Trophoblast cell (in vitro differentiated cells and primary cell): ENCODE measurements around the gene CHD6.

Experiments
- DNase-seq, 2 donors: peaks; one replicate each; pipeline ENCODE4 v3.0.0-alpha.2; 2016
- H2AFZ ChIP-seq: 2 replicates; pipeline ENCODE4 v1.6.1; 2013; ENCODE audit warnings: low read length, moderate library complexity, mild to moderate bottlenecking; ENCODE audit not compliant: insufficient read depth, poor library complexity
- H2AK5ac ChIP-seq: 2 replicates; pipeline ENCODE4 v1.6.1; 2013; ENCODE audit warnings: mild to moderate bottlenecking, low read length
- H2BK120ac ChIP-seq: 2 replicates; pipeline ENCODE4 v1.6.1; 2013; ENCODE audit warnings: low read length, mild to moderate bottlenecking, moderate library complexity; ENCODE audit not compliant: insufficient read depth, poor library complexity
- H2BK12ac ChIP-seq: 2 replicates; pipeline ENCODE4 v1.6.1; 2013; ENCODE audit warnings: mild to moderate bottlenecking, low read length, moderate library complexity
- H2BK5ac ChIP-seq: 2 replicates; pipeline ENCODE4 v1.6.1; 2013; ENCODE audit warnings: low read length, low read depth, moderate library complexity, mild to moderate bottlenecking; ENCODE audit not compliant: poor library complexity
- H3K14ac ChIP-seq: 2 replicates; pipeline ENCODE4 v1.6.1; 2013; ENCODE audit warnings: mild to moderate bottlenecking, low read length
- H3K18ac ChIP-seq: 2 replicates; pipeline ENCODE4 v1.6.1; 2013; ENCODE audit warnings: mild to moderate bottlenecking, low read length
- H3K23ac ChIP-seq: 2 replicates; pipeline ENCODE4 v1.6.1; 2013; ENCODE audit warnings: low read length
- H3K27ac ChIP-seq: 2 replicates; pipeline ENCODE4 v1.5.1; 2013; ENCODE audit warnings: low read depth, mild to moderate bottlenecking, inconsistent platforms, low read length, moderate library complexity
- H3K27me3 ChIP-seq: 2 replicates; pipeline ENCODE4 v1.6.1; 2013; ENCODE audit warnings: inconsistent platforms, mild to moderate bottlenecking, low read length, moderate library complexity; ENCODE audit not compliant: insufficient read depth
- H3K36me3 ChIP-seq, 2 experiments: 1 replicate in 1 of 2; 2 replicates in 1 of 2; pipeline ENCODE4 v1.6.1; 2013; ENCODE audit warnings: low read length in 2 of 2, mild to moderate bottlenecking in 2 of 2, moderate library complexity in 1 of 2; ENCODE audit not compliant: insufficient read depth in 2 of 2, control insufficient read depth in 1 of 2
- H3K4ac ChIP-seq: 2 replicates; pipeline ENCODE4 v1.6.1; 2013; ENCODE audit warnings: low read depth, mild to moderate bottlenecking, low read length, moderate library complexity
- H3K4me1 ChIP-seq, 2 experiments: 1 replicate in 1 of 2; 2 replicates in 1 of 2; pipeline ENCODE4 v1.6.1; 2013; ENCODE audit warnings: low read length in 2 of 2, mild to moderate bottlenecking in 2 of 2, moderate library complexity in 1 of 2; ENCODE audit not compliant: insufficient read depth in 2 of 2, control insufficient read depth in 1 of 2
- H3K4me2 ChIP-seq: 2 replicates; pipeline ENCODE4 v1.6.1; 2013; ENCODE audit warnings: inconsistent platforms, mild to moderate bottlenecking, low read length, moderate library complexity
- H3K4me3 ChIP-seq: 2 replicates; pipeline ENCODE4 v1.5.1; 2013; ENCODE audit warnings: mild to moderate bottlenecking, low read depth, low read length, inconsistent platforms
- H3K79me1 ChIP-seq: one replicate; pipeline ENCODE4 v1.6.1; 2013; ENCODE audit warnings: low read length
- H3K79me2 ChIP-seq: 2 replicates; pipeline ENCODE4 v1.6.1; 2013; ENCODE audit warnings: low read length, mild to moderate bottlenecking; ENCODE audit not compliant: control insufficient read depth, insufficient read depth, poor library complexity
- H3K9ac ChIP-seq: 2 replicates; pipeline ENCODE4 v1.6.1; 2013; ENCODE audit warnings: mild to moderate bottlenecking, low read length
- H3K9me3 ChIP-seq: 2 replicates; pipeline ENCODE4 v1.6.1; 2013; ENCODE audit warnings: low read depth, mild to moderate bottlenecking, control low read depth, inconsistent platforms, low read length; ENCODE audit not compliant: insufficient read depth
- H4K12ac ChIP-seq: 2 replicates; pipeline ENCODE4 v1.6.1; 2013; ENCODE audit warnings: low read depth, mild to moderate bottlenecking, low read length, moderate library complexity
- H4K8ac ChIP-seq: 2 replicates; pipeline ENCODE4 v1.6.1; 2013; ENCODE audit warnings: low read depth, mild to moderate bottlenecking, low read length, moderate library complexity
- H4K91ac ChIP-seq: one replicate; pipeline ENCODE4 v1.6.1; 2013; ENCODE audit warnings: low read depth, mild to moderate bottlenecking, low read length, moderate library complexity
- WGBS: extraction: QIAGEN DNeasy Blood & Tissue Kit; methylation state at CpG from one replicate; pipeline ENCODE4 v1.1.7; 2013; ENCODE audit warnings: missing lambda C conversion rate; ENCODE audit not compliant: insufficient read length, insufficient coverage; ENCODE audit errors: extremely low coverage; 5-methylcytosine and 5-hydroxymethylcytosine counted together

Gene CHD6

GRCh38 chr20:41530923-41531322 lies 87.3 kb downstream of the CHD6 start:
- H2BK5ac ChIP-seq: no peak overlapping the region
- no peak overlapping the region for H3K9ac ChIP-seq
- peaks cover 5 to 10% of the 10 kb centered on the region in 2 experiments for H3K36me3 ChIP-seq
- H4K12ac ChIP-seq: no peak overlapping the region
- H3K79me1 ChIP-seq: no peaks in the 10 kb centered on the region
- no peak overlapping the region for H4K91ac ChIP-seq
- H2BK120ac ChIP-seq: no peak overlapping the region
- H3K4me3 ChIP-seq: no peak overlapping the region
- H3K4me1 ChIP-seq: no peaks in the 10 kb centered on the region
- no peak overlapping the region for H3K27ac ChIP-seq
- DNase-seq: no peak
- H2BK12ac ChIP-seq: no peak overlapping the region
- H2AFZ ChIP-seq: no peak overlapping the region
- no peaks in the 10 kb centered on the region for H3K79me2 ChIP-seq
- H3K9me3 ChIP-seq: no peaks in the 10 kb centered on the region
- H3K4ac ChIP-seq: no peak overlapping the region
- H3K4me2 ChIP-seq: no peak overlapping the region
- no peak overlapping the region for H3K14ac ChIP-seq
- H2AK5ac ChIP-seq: no peak overlapping the region
- H4K8ac ChIP-seq: no peak overlapping the region
- no CpG with 5 or more reads among the region's 1 CpG for WGBS
- no peaks in the 10 kb centered on the region for H3K27me3 ChIP-seq
- H3K23ac ChIP-seq: no peak overlapping the region
- H3K18ac ChIP-seq: no peak overlapping the region

DNA sequence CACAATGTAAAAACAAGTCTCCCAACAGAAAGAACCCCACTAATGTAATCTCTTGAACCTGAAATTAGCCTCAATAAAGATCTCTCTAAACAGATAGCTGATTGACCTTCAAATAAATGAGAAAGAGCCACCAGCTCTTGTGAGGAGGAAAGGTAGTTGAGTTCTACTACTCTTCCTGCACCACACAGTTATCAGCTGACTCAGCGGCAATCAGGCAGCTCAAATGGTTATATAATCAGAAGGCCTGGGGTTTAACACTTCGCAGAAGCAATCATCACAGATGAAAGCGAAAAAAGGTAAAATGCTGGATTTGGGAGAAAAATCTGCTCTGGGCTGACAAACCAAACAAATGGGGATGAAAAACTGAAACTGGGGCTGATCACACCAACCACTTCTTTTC lies 91.8 kb downstream of the CHD6 start:
- Histone ChIP-seq H3K79me2 (no peaks in the 10 kb centered on the region), H4K91ac (no peak overlapping the region), H3K9ac (no peak overlapping the region), H3K36me3 (no peaks in the 10 kb centered on the region), H3K79me1 (no peaks in the 10 kb centered on the region), H4K8ac (no peak overlapping the region), H2AK5ac (no peak overlapping the region), H2AFZ (no peak overlapping the region), H3K23ac (no peak overlapping the region), H3K4ac (no peak overlapping the region), H3K18ac (no peak overlapping the region), H3K27ac (no peak overlapping the region), H3K4me1 (no peaks in the 10 kb centered on the region), H2BK120ac (no peak overlapping the region), H3K14ac (no peak overlapping the region), H3K4me2 (no peak overlapping the region), H3K27me3 (no peaks in the 10 kb centered on the region), H2BK5ac (no peak overlapping the region), H2BK12ac (no peak overlapping the region), H3K4me3 (no peak overlapping the region), H4K12ac (no peak overlapping the region), H3K9me3 (no peaks in the 10 kb centered on the region)
- WGBS: no CpG with 5 or more reads among the region's 3 CpGs
- no peak for DNase-seq

GRCh38 chr20:41524980-41525613 lies 93.1 kb downstream of the CHD6 start:
- Histone ChIP-seq H3K4me3 (no peak overlapping the region), H4K91ac (no peak overlapping the region), H3K79me2 (no peaks in the 10 kb centered on the region), H2BK120ac (no peak overlapping the region), H4K8ac (no peak overlapping the region), H4K12ac (no peak overlapping the region), H2BK12ac (no peak overlapping the region), H3K18ac (no peak overlapping the region), H3K9me3 (no peaks in the 10 kb centered on the region), H3K23ac (no peak overlapping the region), H3K27ac (no peak overlapping the region), H2AFZ (no peak overlapping the region), H3K79me1 (no peaks in the 10 kb centered on the region), H2AK5ac (no peak overlapping the region), H3K27me3 (no peaks in the 10 kb centered on the region), H3K4me1 (no peaks in the 10 kb centered on the region), H3K4me2 (no peak overlapping the region), H3K4ac (no peak overlapping the region), H2BK5ac (no peak overlapping the region), H3K14ac (no peak overlapping the region), H3K36me3 (no peaks in the 10 kb centered on the region), H3K9ac (no peak overlapping the region)
- no peak for DNase-seq
- WGBS: no CpG with 5 or more reads among the region's 6 CpGs

DNA sequence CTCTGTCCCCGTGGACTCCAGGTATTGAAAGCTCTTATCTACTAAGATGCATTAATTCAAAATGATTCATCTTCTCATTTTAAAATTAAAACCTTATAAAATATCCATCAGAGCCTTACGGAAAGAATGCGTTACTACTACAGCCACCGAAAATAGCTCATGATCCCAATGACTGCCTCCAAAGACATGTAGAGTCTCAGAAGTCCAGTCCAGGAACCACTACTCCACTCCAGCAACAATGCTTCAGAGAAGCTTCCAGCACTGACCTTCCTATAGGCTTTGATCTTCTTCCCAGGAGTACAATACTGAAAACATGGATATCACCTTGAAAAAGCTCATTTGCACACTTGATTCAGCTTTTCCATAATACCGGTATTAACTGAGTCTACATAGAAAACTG lies 94.3 kb downstream of the CHD6 start:
- Histone ChIP-seq H3K9ac (no peak overlapping the region), H4K91ac (no peak overlapping the region), H4K12ac (no peak overlapping the region), H2BK12ac (no peak overlapping the region), H2BK5ac (no peak overlapping the region), H3K4me1 (no peaks in the 10 kb centered on the region), H2AFZ (no peak overlapping the region), H3K79me1 (no peaks in the 10 kb centered on the region), H2BK120ac (no peak overlapping the region), H3K4ac (no peak overlapping the region), H3K36me3 (no peaks in the 10 kb centered on the region), H3K14ac (no peak overlapping the region), H4K8ac (no peak overlapping the region), H3K27me3 (no peaks in the 10 kb centered on the region), H3K23ac (no peak overlapping the region), H3K4me3 (no peak overlapping the region), H3K18ac (no peak overlapping the region), H3K9me3 (no peaks in the 10 kb centered on the region), H3K27ac (no peak overlapping the region), H2AK5ac (no peak overlapping the region), H3K79me2 (no peaks in the 10 kb centered on the region), H3K4me2 (no peak overlapping the region)
- WGBS: no CpG with 5 or more reads among the region's 5 CpGs
- DNase-seq: no peak
